GM21737 (cell line): Measurements from ENCODE around the gene CTNNBIP1.

ENCODE experiments used
- ATAC-seq: cut with Tn5 transposase; IDR thresholded peaks from one replicate; pipeline ENCODE4 v1.9.1; 2021; ENCODE audit warnings: mild to moderate bottlenecking, moderate library complexity; ENCODE audit not compliant: unreplicated experiment

CTNNBIP1 gene

GRCh38 chr1:9838946-9839345, 71.1 kb downstream of the CTNNBIP1 start:
- no peak for ATAC-seq

GRCh38 chr1:9836632-9836960, 73.5 kb downstream of the CTNNBIP1 start:
- no peak for ATAC-seq

- ATAC-seq = no peak
These were observed 74.1 kb downstream of the CTNNBIP1 start for GRCh38 chr1:9835758-9836631.

- ATAC-seq = no peak
These were observed 74.7 kb downstream of the CTNNBIP1 start for GRCh38 chr1:9835404-9835757.

- ATAC-seq = no peak
These were observed 76.4 kb downstream of the CTNNBIP1 start for GRCh38 chr1:9833632-9834031.

GRCh38 chr1:9827558-9828185, 82.4 kb downstream of the CTNNBIP1 start:
- no peak for ATAC-seq

- ATAC-seq = no peak
These were observed 83.5 kb downstream of the CTNNBIP1 start for GRCh38 chr1:9826616-9827015.

GRCh38 chr1:9826087-9826486, 84.0 kb downstream of the CTNNBIP1 start:
- ATAC-seq = no peak

GRCh38 chr1:9825093-9826074, 84.7 kb downstream of the CTNNBIP1 start:
- ATAC-seq = no peak

- ATAC-seq = no peak
These were observed 85.4 kb downstream of the CTNNBIP1 start for GRCh38 chr1:9824702-9825089.

GRCh38 chr1:9823943-9824701, 85.9 kb downstream of the CTNNBIP1 start, which contains the start of gene CLSTN1:
Gene CLSTN1 (minus strand): TSS chr1:9823965. CDS start chr1:9823733, 232 bp downstream.
- ATAC-seq = peak; percentile 60

GRCh38 chr1:9823693-9823942, 86.5 kb downstream of the CTNNBIP1 start:
- no peak for ATAC-seq

GRCh38 chr1:9822897-9823692, 87.0 kb downstream of the CTNNBIP1 start:
- no peak for ATAC-seq

- ATAC-seq = no peak
These were observed 87.6 kb downstream of the CTNNBIP1 start for GRCh38 chr1:9822490-9822889.

GRCh38 chr1:9821710-9822109, 88.4 kb downstream of the CTNNBIP1 start:
- ATAC-seq = no peak

GRCh38 chr1:9820521-9820920, 89.5 kb downstream of the CTNNBIP1 start:
- ATAC-seq = no peak

- no peak for ATAC-seq
These were observed 92.3 kb downstream of the CTNNBIP1 start for GRCh38 chr1:9817734-9818133.

GRCh38 chr1:9816199-9816598, 93.9 kb downstream of the CTNNBIP1 start:
- ATAC-seq = no peak

GRCh38 chr1:9815150-9815549, 94.9 kb downstream of the CTNNBIP1 start:
- no peak for ATAC-seq

- no peak for ATAC-seq
These were observed 95.5 kb downstream of the CTNNBIP1 start for GRCh38 chr1:9814619-9815018.
